Spleen (tissue), 11 donors: Measurements from ENCODE around the gene TBCEL. TPM values are rescaled to one million over a fixed set of nuclear protein-coding genes. Genes with fewer than 3 reads are reported as not detected.

Experiments used
- DNase-seq: peaks from one replicate; pipeline ENCODE4 v3.0.0-alpha.2; 2020
- H3K27ac ChIP-seq, 8 donors: fragments of 200-600 bp; sonication (generic) in 7 of 8; 1 replicate in 4 of 8; 2 replicates in 4 of 8; pipeline versions ENCODE4 v1.5.0 to v1.8.0; 2016 to 2021; ENCODE audit warnings: inconsistent platforms in 4 of 8, mild to moderate bottlenecking in 4 of 8, moderate library complexity in 1 of 8
- H3K27me3 ChIP-seq, 7 donors: fragments of 200-600 bp; sonication (generic) in 6 of 7; replicated peaks in 1 of 7; 1 replicate in 4 of 7; 2 replicates in 3 of 7; pipeline versions ENCODE4 v1.5.0 to v1.8.0; 2016 to 2021; ENCODE audit warnings: inconsistent platforms in 3 of 7, mild to moderate bottlenecking in 1 of 7
- H3K36me3 ChIP-seq, 6 donors: fragments of 200-600 bp; sonication (generic) in 5 of 6; 1 replicate in 4 of 6; 2 replicates in 2 of 6; pipeline versions ENCODE4 v1.5.0 to v1.8.0; 2016 to 2021; ENCODE audit warnings: inconsistent platforms in 2 of 6
- H3K4me1 ChIP-seq, 6 donors: fragments of 200-600 bp; sonication (generic) in 5 of 6; 1 replicate in 3 of 6; 2 replicates in 3 of 6; pipeline versions ENCODE4 v1.5.0 to v1.8.0; 2016 to 2021; ENCODE audit warnings: inconsistent platforms in 3 of 6
- H3K4me3 ChIP-seq, 8 donors: fragments of 200-600 bp; sonication (generic) in 7 of 8; 1 replicate in 4 of 8; 2 replicates in 4 of 8; pipeline versions ENCODE4 v1.5.0 to v1.8.0; 2016 to 2021; ENCODE audit warnings: inconsistent platforms in 4 of 8, mild to moderate bottlenecking in 4 of 8, moderate library complexity in 2 of 8
- H3K9me3 ChIP-seq, 8 donors: fragments of 200-600 bp; sonication (generic) in 7 of 8; 1 replicate in 4 of 8; 2 replicates in 4 of 8; pipeline versions ENCODE4 v1.5.0 to v1.8.0; 2016 to 2021; ENCODE audit warnings: inconsistent platforms in 4 of 8
- CTCF ChIP-seq, 11 experiments: fragments of 200-600 bp in 7 of 11; fragments of 450-650 bp in 4 of 11; sonication (generic) in 4 of 11; IDR thresholded peaks in 8 of 11; conservative IDR thresholded peaks in 3 of 11; 1 replicate in 7 of 11; 2 replicates in 4 of 11; pipeline versions ENCODE4 v1.4.0 to v1.8.0; 2016 to 2021; ENCODE audit warnings: antibody characterized with exemption in 11 of 11, inconsistent platforms in 4 of 11, mild to moderate bottlenecking in 1 of 11
- POLR2A ChIP-seq, 3 donors: fragments of 450-650 bp; IDR thresholded peaks; one replicate each; pipeline ENCODE4 v1.5.1; 2017; ENCODE audit warnings: antibody characterized with exemption in 3 of 3, mild to moderate bottlenecking in 1 of 3
- POLR2AphosphoS5 ChIP-seq, 3 donors: sonication (generic); formaldehyde crosslinking; IDR thresholded peaks; one replicate each; pipeline ENCODE4 v1.5.1; 2017; ENCODE audit warnings: antibody characterized with exemption in 3 of 3
- WGBS, 5 donors: extraction: QIAGEN DNeasy Blood & Tissue Kit in 3 of 5; methylation state at CpG; one replicate each; pipeline versions ENCODE4 v1.1.5 to v1.1.7; 2013 to 2018; 5-methylcytosine and 5-hydroxymethylcytosine counted together
- intact Hi-C: fragments of 100-400 bp; cut with DNase I; formaldehyde crosslinking; loops from one replicate; pipeline ENCODE4 v1.15.0; 2023; ENCODE audit warnings: low total_unique reads
- polyA plus RNA-seq, 3 donors: library from polyadenylated mRNA; stranded (reverse); fragments of 200-250 nt; gene quantifications; one replicate each; pipeline ENCODE4 v1.2.1, GENCODE V29; 2013
- total RNA-seq, 7 donors: library from RNA; depleted of rRNA in 3 of 7; stranded (reverse); fragments of >200 nt in 3 of 7; fragmentation: NEBNext Ultra II Directional in 4 of 7; extraction: Animal tissue kit (Norgen Biotek cat#: 25700) in 4 of 7; gene quantifications; one replicate each; pipeline versions ENCODE4 v1.1.0 to v1.2.1, GENCODE V29; 2016 to 2021
- donor health status: healthy with polysubstance abuse.
- donor health status: DM: no; HTN: no; CAD: no; lungs with moderate emphysema.
- donor health status: DM: no; HTN: no; CAD: no.
- donor health status: Bipolar disorder and iron deficiency.
- donor health status: healthy.
- donor health status: DM: no; HTN: no; CAD: no.
- donor health status: DM: yes; HTN: yes; CAD: no.

TBCEL gene
- total and polyA plus RNA-seq, 10 donors: 3.9 to 49.3 (median 31.6) TPM

GRCh38 chr11:120996973-120997372, 26.9 kb upstream of the TBCEL start:
- TF ChIP-seq POLR2AphosphoS5 (IDR thresholded peaks at IDR 0.05): no peak
- no peak for TF ChIP-seq CTCF (IDR thresholded peaks at IDR 0.05 in 8 of 11, conservative IDR thresholded peaks at IDR 0.05 in 3 of 11)
- no peak for TF ChIP-seq POLR2A (IDR thresholded peaks at IDR 0.05)
- no peak overlapping the region for H3K27ac ChIP-seq
- intact Hi-C loops: no loop called here
- WGBS, 5 donors: 90 to 96% (median 93%) methylated on average over 5 of the region's 5 CpGs
- peaks cover 0 to 20% (median 0%) of the 10 kb centered on the region in 7 donors for H3K27me3 ChIP-seq
- no peak for DNase-seq
- no peak overlapping the region for H3K4me3 ChIP-seq
- H3K9me3 ChIP-seq: no peaks in the 10 kb centered on the region
- no peaks in the 10 kb centered on the region for H3K4me1 ChIP-seq
- H3K36me3 ChIP-seq: no peaks in the 10 kb centered on the region

DNA sequence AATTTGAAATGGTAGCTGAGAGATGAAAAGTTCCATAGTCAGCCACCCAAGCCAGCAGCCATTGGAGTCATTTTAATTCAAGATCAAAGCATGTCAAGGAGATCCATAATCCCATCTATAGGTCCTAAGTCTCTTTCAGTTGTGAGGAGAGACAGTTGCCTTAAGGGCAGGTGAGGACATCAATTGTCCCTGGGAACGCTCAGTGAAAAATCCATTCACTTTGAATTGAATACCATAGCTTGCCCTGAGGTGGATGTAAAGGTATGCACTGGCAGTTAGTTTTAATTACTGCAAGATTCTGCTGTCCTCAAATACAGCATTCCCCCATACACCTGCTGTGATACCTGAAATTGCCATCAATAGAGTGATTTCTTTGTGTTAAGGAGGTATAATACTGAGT, 25.3 kb upstream of the TBCEL start:
- DNase-seq: no peak
- no peak overlapping the region for H3K27ac ChIP-seq
- intact Hi-C loops: no loop called here
- no peaks in the 10 kb centered on the region for H3K9me3 ChIP-seq
- TF ChIP-seq POLR2A (IDR thresholded peaks at IDR 0.05): no peak
- no peak for TF ChIP-seq CTCF (IDR thresholded peaks at IDR 0.05 in 8 of 11, conservative IDR thresholded peaks at IDR 0.05 in 3 of 11)
- TF ChIP-seq POLR2AphosphoS5 (IDR thresholded peaks at IDR 0.05): no peak
- H3K27me3 ChIP-seq: peaks cover 0 to 20% (median 0%) of the 10 kb centered on the region in 7 donors
- no peaks in the 10 kb centered on the region for H3K4me1 ChIP-seq
- no peak overlapping the region for H3K4me3 ChIP-seq
- WGBS, 5 donors: 88 to 96% (median 91%) methylated on average over 1 of the region's 1 CpG
- H3K36me3 ChIP-seq: no peaks in the 10 kb centered on the region

DNA sequence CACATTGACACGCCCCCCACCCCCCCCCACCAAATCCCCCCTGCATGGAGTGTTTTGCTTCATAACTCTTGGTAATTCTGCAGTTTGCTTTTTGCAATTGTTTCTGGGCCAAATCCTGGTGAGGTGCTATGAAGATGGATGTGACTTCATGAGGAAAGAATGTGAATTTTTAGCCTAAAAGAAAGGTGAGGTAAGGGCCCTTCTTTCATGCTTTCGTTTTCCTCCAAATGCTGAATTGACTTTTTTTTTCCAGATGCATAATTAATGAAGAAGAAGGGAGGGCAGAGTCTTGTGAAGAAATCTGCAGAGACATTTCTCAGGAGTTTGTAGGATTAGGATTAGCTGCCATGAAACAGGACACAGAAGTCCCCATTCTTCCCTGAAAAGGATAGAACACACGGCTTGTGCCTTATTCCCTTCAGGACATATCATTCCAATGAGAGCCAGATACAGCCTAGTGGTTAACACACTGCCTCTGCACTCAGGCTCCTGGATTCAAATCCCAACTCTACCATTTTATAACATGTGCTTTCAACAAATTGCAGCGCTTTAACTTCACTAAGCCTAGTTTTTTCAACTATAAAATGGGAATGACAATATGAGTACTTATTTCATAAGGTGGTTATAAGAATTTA, 19.6 kb upstream of the TBCEL start:
- intact Hi-C loops: no loop called here
- peaks cover 0 to 26% (median 0%) of the 10 kb centered on the region in 7 donors for H3K27me3 ChIP-seq
- no peaks in the 10 kb centered on the region for H3K36me3 ChIP-seq
- 60 to 70% (median 67%) methylated on average over 4 of the region's 4 CpGs for WGBS, 5 donors
- no peak overlapping the region for H3K27ac ChIP-seq
- H3K9me3 ChIP-seq: peaks cover 0 to 13% (median 0%) of the 10 kb centered on the region in 8 donors
- no peak overlapping the region for H3K4me3 ChIP-seq
- DNase-seq: no peak
- TF ChIP-seq POLR2AphosphoS5 (IDR thresholded peaks at IDR 0.05) (no peak), POLR2A (IDR thresholded peaks at IDR 0.05) (no peak), CTCF (IDR thresholded peaks at IDR 0.05 in 8 of 11, conservative IDR thresholded peaks at IDR 0.05 in 3 of 11) (no peak)
- no peaks in the 10 kb centered on the region for H3K4me1 ChIP-seq

- peaks cover 0 to 13% (median 0%) of the 10 kb centered on the region in 8 donors for H3K9me3 ChIP-seq
- DNase-seq: no peak
- no peak overlapping the region for H3K4me3 ChIP-seq
- no peak for TF ChIP-seq POLR2A (IDR thresholded peaks at IDR 0.05)
- no peak for TF ChIP-seq CTCF (IDR thresholded peaks at IDR 0.05 in 8 of 11, conservative IDR thresholded peaks at IDR 0.05 in 3 of 11)
- TF ChIP-seq POLR2AphosphoS5 (IDR thresholded peaks at IDR 0.05): no peak
- H3K36me3 ChIP-seq: no peaks in the 10 kb centered on the region
- no peaks in the 10 kb centered on the region for H3K4me1 ChIP-seq
- intact Hi-C loops: no loop called here
- no peak overlapping the region for H3K27ac ChIP-seq
- 54 to 85% (median 78%) methylated on average over 1 of the region's 1 CpG for WGBS, 5 donors
- peaks cover 0 to 18% (median 0%) of the 10 kb centered on the region in 7 donors for H3K27me3 ChIP-seq
These were observed 17.0 kb upstream of the TBCEL start for GRCh38 chr11:121006922-121007321.
